Hematopoietic multipotent progenitor cell treated with erythropoietin and hydrocortisone succinate and interleukin-3 and kit ligand, for 17 days (in vitro differentiated cells): ENCODE results near the gene ATAD3A.
A peak's percentile ranks its signal among the peaks of the same experiment; 100 is the strongest.
"Not testable (repeated sequence)": the region's sequence is repeated elsewhere in the genome, so short reads cannot be mapped to it uniquely, and the experiment has no call there.

ENCODE experiments used
- DNase-seq: peaks from one replicate; pipeline ENCODE4 v3.0.0-alpha.2; 2015; ENCODE audit warnings: low spot score

The ATAD3A gene

DNA sequence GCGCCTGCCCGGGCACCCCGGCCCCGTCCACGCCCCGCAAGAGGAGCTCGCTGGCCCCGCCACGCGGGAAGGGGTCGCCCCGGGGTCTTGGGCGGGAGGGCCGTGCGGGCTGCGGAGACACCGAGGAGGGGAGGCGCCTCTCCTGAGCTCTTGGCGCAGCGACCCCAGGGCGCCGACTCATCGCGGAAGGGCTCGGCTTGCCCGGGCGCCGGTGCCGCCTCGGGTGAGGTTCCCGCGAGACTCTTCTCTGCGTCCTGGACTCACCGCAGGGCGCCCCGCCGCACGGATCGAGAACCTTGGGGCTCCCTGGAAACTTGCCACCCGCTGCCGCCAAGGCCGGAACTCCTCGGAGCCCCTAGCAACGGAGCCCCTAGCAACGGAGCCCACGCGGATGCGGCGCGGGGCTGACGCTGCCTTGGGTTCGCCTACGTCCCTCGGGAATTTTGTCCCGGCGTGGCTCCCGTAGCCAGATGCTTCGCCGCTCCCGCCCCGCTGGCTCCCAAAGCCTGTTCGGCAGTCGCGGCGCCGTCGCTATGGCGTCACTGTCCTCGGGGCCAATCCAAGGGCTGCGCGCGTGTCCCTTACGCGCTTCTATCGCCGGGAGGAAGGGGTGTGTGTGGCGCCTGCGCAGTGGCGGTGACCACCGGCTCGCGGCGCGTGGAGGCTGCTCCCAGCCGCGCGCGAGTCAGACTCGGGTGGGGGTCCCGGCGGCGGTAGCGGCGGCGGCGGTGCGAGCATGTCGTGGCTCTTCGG is at the start of gene ATAD3A:
ATAD3A (plus strand) TSS at position 630 of the 753 bp plus-strand sequence; CDS start at position 737, 107 bp downstream.
- DNase-seq = peak; percentile 92

DNA sequence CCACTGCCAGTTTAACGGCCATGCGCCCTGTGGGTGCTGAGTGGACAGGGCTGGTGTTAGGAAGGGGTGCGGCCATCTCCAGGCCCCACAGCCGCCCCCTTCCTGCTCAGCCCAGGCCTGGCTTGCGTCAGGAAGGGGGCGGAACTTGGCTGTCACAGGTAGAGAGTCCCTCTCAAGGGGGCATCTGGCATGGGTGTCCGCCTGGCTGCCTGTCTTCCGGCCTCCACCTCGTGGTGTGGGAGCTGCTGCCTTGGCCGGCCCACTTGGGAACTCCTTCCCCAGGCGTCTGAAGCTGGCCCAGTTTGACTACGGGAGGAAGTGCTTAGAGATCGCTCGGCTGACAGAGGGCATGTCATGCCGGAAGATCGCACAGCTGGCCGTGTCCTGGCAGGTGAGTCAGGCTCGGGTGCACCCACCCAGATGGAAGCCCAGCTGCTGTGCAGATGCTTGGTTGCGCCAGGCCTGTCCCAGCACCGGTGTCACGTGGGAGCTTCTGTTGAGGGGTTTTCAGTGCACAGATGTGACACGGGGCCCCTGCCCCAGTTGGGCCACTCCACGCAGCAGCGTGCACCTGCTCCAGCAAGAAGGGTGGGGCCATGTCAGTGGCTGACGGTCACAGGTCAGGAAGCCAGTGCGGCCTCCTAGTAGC is 49.5 kb upstream of the ATAD3A start:
- DNase-seq = no peak

DNA sequence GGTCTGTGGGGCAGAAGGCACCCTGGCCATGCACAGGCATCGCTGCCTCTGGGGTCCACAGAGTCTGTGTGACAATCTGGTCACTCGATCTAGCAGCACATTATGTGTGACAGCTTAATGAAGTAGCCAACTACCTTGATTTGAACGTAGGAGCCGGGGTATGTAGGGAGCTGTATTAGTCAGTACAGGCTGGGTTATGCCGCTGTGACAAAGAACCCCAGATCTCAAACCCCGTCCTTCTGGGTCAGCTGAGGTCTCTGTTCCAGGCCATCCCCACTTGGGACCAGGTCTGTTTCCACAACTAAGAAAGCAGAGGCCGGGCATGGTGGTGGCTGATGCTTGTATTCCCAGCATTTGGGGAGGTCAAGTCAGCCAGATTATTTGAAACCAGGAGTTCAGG is 48.6 kb upstream of the ATAD3A start:
- DNase-seq = no peak

DNA sequence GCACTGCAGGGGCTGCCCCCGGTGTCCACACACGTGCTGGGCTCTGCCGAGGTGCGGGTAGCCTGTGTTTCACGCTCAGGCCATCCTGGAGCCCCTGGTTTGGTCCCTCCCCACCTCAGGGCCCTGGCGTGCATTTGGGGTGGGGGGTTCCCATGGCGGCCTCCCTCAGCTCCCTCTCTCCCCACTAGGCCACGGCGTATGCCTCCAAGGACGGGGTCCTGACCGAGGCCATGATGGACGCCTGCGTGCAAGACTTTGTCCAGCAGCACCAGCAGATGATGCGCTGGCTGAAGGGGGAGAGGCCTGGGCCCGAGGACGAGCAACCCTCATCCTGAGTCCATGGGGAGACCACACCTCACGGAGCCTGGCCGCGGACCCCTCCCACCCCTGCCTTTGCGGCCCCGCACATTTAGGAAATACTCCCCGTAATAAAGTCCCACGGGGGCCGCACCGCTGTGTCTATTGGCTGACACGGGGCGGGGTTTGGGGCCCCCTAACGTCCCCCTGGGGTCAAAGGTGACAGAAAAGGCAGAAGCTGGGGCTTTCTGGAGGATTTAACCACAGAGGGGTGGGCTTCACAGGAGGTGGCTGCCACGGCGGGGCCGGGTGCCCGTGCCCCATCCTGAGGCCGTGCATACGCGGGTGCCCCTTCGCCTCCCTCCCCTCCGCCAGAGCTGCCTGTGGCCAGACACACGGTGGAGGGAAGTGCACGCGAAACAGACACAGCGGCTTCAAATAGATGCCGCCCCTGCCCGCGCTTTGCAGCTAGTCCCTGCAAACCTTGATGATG is 43.6 kb upstream of the ATAD3A start:
- DNase-seq = not testable (repeated sequence)

DNA sequence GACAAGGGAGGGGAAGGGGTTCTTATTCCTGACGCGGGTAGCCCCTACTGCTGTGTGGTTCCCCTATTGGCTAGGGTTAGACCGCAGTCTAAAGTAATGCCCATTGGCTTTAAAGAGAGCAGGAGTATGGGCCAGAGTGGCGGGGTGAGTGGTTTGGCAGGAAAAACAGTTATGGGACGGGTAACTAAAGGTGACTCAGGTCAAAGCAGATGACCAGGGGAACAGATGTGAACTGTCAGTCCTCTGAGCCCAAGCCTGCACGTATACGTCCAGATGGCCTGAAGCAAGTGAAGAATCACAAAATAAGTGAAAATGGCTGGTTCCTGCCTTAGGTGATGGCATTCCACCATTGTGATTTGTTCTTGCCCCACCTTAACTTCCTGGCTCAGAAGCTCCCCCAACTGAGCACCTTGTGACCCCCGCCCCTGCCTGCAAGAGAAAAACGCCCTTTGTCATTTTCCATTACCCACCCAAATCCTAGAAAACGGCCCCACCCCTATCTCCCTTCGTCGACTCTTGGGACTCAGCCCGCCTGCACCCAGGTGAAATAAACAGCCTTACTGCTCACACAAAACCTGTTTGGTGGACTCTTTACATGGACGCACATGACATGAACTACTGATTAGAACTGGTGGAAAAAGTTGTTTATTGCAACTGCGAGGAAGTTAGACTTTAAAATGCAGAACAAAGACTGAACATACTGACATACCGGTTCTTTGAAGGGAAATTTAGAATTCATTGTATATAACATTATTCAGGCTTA is 41.2 kb upstream of the ATAD3A start:
- peak; percentile 39 for DNase-seq

DNA sequence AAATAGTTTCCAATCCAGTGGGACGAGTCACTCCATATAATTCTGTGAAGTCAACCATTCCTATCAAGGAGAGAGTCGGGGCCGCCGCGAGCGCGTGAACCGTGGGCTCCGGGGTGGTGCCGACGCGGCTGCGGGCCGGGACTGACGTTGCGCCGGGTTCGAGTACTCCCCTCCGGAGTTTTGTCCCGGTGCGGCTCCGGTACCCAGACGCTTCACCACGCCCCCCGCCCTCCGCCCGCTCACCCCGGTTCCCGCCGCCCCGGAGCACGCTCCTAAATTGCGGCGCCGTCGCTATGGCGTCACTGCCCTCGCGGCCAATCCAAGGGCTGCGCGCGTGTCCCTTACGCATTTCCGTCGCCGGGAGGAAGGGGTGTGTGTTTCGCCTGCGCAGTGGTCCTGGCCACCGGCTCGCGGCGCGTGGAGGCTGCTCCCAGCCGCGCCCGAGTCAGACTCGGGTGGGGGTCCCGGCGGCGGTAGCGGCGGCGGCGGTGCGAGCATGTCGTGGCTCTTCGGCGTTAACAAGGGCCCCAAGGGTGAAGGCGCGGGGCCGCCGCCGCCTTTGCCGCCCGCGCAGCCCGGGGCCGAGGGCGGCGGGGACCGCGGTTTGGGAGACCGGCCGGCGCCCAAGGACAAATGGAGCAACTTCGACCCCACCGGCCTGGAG is 40.4 kb upstream of the ATAD3A start, which contains the start of gene ATAD3B:
ATAD3B (plus strand) TSS at position 377 of the 664 bp plus-strand sequence; CDS start at position 497, 120 bp downstream.
- DNase-seq = peak; percentile 79

DNA sequence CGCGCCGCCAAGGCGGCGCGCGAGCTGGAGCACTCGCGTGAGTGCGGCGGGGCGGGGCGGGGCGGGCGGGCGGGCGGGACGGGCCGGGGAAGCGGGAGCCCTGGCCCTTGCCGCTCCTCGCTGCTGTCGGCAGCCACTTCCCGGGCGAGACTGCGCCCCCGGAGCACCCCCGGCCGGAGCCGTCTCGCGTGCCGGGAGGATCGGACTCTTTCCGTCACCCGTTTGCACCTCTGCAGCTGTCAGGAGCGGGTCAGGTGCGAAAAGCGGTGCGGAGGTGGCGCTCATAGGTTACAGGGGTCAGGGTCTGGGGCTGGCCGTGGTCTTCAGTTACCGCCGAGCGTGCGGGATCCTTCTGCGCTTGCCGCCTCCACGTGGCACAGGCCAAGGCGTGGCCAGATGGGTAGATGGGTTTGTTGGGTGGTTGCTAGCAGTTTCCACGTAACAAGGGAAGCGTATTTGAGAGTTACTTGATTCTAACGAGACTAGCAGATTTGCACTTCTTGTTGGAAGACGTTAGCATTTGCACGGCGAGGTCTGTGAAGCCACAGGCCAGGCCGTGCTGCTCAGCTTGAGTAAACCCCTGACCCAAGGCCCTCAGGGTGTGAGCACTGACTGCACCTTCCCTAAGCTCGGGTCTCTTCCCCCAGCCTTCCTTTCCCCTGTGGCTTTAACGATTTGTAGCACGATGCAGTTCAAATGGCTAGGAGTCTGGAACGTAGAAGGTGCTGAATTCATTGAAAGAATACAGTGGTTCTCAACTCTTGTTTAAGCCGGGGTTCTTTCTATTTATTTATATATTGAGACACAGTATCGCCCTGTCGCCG is 39.7 kb upstream of the ATAD3A start:
- DNase-seq = not testable (repeated sequence)

DNA sequence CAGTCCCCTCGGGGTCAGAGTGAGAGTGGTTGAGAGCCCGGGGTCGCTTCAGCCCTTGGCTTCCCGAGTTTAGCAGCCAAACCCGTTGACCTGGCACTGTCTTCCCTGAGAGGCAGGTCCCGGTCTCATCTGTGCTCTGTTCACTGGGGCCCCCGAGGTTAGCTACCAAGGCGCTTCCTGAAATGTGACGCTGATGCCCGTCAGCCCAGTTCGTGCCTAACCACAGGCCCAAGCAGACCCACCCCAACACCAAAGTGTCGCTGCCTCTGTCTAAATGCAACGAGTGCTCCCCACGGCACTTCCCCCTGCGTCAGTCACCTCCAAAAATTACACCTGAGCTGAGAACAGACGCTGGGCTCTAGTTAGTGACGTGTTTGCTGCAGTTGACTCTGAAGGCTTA is 36.0 kb upstream of the ATAD3A start:
- DNase-seq = not testable (repeated sequence)

DNA sequence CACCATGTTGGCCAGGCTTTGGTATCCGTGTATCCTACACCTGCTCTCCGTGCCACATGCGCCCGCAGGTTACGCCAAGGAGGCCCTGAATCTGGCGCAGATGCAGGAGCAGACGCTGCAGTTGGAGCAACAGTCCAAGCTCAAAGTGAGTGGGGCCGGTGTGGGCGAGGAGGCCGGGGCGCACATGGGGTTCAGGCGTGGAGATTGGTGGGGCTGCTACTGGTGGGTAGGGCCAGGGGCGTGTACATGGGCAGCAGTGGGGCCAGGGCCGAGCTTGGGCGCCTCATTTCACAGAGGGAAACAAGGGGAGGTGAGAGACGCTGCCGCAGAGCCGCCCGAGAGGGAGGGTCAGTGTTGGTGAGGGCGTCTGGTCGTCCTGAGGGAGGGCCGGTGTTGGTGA is 34.8 kb upstream of the ATAD3A start:
- no peak for DNase-seq

DNA sequence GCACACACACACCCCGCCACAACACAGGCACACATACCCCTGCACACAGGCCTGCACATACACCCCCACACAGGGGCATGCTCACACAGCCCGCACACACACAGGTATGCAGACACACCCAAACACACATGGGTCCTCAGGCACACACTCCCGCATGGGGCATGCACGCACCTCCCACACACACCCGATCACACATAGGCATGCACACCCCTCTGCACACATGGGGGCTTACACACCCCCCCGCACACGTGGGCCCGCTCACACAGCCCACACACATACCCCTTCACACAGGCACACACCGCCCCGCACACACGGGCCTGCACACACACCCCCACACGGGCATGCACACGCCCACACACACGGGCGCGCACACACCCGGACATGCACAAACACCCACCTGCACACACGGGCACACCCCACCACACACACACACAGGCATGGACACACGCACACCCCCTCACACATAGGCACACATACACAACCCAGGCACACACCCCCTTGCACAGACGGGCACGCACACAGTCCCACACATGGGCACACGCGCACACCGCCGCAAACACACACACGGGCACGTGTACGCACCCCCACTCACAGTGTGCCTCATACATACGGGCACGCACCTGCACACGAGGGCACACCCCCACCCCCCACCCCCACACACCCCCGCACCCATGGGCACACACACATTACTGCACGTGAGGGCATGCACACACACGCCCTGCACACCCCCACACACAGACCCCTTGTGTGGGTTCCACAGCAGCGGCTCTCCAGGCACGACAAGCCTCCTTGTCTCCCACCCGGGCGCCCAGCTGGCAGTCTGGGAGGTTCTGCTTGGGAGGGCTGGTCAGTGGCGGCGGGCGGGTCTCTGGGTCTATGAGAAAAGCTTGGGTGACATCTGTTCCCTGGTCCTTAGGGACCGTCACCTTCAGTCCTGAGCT is 32.1 kb upstream of the ATAD3A start:
- DNase-seq = no peak

DNA sequence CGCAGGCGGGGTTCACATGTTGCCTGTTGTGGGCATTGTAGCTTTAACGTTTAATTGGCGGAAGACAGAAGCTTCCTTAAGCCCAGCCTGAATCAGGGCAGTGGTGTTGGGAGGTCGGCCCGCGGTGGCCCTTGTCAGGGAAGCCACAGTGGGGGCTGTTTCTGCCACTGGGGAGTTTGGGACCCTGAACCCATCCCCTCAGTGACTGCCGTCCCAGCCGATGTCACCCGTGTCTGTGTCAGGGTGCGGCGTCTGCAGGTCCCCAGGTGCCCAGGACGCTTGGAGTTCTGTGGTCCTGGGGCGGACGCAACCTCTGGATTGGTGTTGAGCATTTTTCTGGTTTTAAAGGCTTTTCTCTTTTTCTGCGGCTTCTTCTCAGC is 31.5 kb upstream of the ATAD3A start:
- not testable (repeated sequence) for DNase-seq

DNA sequence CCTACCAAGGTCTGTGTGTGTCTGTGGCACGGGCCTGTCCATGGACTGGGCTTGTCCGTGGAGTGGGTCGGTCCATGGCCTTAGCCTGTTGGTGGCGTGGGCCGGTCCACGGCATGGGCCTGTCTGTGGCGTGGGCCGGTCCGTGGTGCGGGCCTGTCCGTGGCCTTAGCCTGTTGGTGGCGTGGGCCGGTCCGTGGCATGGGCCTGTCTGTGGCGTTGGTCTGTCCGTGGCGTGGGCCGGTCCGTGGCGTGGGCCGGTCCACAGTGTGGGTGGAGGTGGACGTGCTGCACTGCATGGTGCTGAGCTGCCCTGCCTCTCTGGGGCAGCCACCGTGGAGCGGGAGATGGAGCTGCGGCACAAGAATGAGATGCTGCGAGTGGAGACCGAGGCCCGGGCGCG is 30.2 kb upstream of the ATAD3A start:
- not testable (repeated sequence) for DNase-seq

DNA sequence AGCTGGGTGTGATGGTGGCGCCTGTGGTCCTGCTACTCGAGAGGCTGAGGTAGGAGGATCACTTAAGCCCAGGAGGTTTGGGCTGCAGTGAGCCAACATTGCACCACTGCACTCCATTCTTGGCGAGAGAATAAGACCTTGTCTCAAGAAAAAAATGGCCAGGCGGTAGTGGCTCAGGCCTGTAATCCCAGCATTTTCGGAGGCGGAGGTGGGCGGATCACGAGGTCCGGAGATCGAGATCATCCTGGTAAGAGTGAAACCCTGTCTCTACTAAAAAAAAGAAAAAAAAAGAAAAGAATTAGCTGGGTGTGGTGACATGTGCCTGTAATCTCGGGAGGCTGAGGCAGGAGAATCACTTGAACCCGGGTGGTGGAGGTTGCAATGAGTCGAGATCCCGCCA is 29.1 kb upstream of the ATAD3A start:
- no peak for DNase-seq

DNA sequence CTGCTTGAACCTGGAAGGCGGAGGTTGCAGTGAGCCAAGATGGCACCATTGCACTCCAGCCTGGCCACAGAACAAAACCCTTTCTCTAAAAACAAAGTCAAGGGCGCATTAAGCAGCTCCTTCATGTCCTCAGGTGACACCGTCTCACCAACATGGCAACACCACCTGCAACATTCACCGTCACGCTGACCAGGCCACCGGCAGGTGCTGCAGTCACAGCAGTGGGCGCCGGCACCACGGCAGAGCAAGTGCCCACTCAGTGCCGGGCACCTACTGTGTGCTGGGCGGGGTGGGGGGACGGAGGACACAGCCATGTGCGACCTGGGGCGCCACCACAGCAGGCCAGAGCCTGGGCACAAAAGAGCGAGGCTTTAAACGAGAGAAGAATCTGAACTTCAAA is 28.2 kb upstream of the ATAD3A start:
- no peak for DNase-seq

DNA sequence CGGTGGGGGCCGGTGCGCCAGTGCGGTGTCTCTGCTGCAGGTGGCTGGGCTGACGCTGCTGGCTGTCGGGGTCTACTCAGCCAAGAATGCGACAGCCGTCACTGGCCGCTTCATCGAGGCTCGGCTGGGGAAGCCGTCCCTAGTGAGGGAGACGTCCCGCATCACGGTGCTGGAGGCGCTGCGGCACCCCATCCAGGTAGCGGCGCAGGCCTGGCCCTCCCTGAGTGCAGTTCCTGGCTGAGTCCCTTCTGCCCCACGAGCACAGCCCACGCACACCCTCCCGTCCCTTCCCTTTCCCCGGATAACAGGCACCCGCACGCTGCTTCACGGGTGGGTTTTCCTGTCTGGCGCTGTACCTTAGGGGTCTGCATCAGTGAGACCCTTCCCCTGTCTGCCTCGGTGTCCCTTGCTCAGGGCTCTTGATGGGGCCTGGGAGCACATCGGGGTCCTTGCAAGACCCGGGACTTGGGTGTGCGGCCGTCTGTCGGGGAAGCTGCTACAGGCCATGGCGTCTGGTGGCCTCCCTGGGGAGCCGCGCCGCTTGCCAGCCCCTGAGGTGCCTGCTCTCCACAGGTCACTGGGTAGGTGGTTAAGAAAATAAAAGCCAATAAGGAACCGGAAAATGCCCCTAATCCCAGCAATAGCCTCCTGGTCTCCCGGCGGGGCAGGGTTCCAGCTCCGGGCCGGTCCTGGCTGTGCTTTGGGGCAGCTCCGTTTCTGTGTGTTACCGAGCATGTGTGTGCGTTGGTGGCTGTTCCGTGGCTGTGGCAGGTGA is 26.8 kb upstream of the ATAD3A start:
- DNase-seq = not testable (repeated sequence)

DNA sequence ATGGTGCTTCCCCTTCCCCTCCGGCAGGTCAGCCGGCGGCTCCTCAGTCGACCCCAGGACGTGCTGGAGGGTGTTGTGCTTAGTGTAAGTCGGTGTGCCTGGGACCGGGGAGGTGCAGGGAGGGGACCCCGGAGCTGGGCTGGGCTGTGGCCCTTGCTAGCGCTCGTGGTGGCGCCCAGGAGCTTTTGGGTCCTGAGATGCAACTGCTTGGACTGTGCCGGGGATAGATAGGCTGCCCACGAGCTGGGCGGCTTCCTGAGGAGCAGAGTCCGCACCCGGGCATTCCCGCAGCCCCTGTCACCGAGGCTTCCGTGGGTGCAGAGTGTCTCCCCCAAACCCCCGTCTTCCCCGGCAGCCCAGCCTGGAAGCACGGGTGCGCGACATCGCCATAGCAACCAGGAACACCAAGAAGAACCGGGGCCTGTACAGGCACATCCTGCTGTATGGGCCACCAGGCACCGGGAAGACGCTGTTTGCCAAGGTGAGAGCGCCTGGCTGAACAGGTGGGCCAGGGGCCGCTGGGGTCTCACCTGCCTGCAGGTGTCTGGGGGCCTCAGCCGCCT is 26.1 kb upstream of the ATAD3A start:
- DNase-seq = not testable (repeated sequence)

DNA sequence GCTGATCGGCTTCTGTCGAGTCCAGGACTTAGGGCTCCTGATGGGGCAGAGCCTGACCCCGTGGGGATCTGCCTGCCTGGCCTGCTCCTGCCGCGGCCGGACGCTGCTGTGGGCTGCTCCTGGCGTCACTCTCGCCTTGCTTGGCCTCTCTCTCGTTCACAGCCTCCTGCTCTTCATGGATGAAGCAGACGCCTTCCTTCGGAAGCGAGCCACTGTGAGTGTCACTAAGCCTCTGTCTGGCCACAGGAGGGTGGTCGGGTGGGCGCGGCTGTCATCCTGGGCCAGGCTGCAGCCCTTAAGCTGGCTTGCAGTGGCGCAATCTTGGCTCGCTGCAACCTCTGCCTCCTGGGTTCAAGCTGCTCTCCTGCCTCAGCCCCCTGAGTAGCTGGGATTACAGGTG is 24.3 kb upstream of the ATAD3A start:
- no peak for DNase-seq

DNA sequence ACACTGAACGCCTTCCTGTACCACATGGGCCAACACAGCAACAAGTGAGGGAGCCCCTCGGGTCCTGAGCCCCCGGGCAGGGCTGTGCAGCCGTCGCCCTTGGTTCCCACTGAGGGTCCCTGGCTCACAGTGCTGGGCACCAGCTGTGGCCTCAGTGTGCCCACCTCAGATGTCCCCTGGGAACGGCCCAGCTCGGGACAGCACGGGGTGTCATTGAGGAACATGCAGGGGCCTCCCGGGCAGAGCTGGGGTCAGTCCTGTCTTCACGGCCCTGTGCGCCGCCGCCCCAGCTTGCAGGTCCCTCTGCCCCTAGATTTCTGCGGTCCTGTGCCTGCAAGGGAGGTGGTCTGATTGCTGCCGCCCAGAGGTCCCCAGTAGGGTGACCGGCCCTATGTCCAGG is 22.7 kb upstream of the ATAD3A start:
- DNase-seq = no peak
